Activated CD8-positive, alpha-beta memory T cell treated with anti-CD3 and anti-CD28 coated beads, Interleukin-2, amount 50 U/mL, for 1 hour (primary cell): ENCODE results near the gene CNFN.

Source experiments
- DNase-seq: peaks from one replicate; pipeline ENCODE4 v3.0.0-alpha.2; 2020; ENCODE audit errors: extremely low read depth

Gene CNFN

DNA sequence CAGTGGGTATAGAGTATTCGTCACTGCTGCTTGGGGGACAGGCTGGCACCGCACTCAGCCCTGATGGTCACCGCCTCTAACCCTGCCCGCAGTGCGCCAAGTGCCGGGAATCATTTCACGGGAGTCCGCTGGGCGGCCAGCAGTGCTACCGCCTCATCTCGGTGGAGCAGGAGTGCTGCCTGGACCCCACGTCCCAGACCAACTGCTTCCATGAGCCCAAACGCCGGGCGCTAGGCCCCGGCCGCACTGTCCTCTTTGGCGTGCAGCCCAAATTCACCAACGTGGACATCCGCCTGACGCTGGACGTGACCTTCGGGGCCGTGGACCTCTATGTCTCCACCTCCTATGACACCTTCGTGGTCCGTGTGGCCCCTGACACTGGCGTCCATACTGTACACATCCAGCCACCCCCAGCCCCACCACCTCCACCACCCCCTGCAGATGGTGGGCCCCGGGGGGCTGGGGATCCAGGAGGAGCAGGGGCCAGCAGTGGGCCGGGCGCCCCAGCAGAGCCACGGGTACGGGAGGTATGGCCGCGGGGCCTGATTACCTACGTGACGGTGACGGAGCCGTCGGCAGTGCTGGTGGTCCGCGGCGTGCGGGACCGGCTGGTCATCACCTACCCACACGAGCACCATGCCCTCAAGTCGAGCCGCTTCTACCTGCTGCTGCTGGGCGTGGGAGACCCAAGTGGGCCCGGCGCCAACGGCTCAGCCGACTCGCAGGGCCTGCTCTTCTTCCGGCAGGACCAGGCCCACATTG, 14.5 kb downstream of the CNFN start:
- DNase-seq = no peak

DNA sequence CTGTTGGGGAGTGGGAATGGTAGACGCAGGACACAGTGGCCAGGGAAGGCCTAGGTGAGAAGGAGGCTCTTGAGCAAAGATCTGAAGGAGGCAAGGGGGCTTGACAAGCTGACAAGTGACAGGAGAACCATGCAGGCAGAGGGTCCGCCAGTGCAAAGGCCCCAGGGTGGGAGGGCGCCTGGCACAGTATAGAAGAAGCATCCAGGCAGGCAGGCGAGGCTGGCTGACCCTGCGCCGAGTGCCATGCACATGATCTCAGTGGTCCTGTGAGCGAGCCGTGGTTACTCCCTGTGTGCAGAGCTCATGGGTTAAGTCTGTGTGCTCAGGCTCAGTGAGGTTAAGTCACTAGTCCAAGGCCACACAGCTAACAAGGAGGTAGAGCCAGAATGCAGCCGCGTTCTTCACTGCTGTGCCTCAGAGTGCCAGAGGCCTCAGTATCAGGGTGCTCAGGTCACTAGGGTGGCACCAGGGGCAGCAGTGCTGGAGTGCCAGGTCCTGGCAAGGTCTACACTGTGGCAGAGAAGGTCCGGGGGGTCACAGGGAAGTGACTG, 15.2 kb downstream of the CNFN start:
- DNase-seq = no peak

DNA sequence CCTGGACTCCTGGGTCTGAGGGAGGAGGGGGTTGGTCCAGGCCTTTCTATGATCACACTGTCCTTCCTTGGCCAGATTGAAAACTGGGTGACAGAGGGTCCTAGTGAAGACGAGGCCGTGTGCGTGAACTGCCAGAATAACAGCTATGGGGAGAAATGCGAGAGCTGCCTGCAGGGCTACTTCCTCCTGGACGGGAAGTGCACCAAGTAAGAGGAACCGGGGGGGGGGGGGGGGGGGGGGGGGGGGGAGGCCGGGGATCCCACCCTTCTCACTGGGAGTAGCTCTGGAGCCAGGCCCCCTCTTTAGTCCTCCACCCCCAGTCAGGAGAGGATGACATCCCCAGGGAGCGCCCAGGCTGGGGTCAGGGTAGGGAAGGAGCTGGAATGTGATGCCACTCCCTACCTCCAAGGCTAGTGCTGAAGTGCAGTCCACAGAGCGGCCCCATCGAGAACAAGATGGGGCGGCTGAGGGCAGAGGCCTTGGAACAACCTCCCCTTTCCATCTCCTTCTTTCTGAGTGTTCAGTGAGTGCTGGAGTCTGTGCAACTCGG, 19.4 kb downstream of the CNFN start:
- no peak for DNase-seq

DNA sequence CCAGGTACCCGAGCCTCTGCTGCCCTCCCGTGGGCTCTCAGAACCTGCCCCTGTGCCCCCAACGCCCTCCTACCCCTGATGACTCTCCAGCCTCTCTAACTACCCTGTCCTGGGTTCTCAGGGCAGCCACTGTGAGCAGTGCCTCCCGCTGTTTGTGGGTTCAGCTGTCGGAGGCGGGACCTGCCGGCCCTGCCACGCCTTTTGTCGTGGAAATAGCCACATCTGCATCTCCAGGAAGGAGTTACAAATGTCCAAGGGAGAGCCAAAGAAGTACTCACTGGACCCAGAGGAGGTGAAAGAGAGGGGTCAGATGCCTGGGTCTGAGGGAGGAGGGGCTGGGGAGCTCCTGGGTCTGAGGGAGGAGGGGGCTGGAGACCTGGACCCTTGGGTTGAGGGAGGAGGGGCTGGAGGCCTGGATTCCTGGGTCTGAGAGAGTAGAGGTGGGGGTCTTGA, 20.0 kb downstream of the CNFN start:
- no peak for DNase-seq

DNA sequence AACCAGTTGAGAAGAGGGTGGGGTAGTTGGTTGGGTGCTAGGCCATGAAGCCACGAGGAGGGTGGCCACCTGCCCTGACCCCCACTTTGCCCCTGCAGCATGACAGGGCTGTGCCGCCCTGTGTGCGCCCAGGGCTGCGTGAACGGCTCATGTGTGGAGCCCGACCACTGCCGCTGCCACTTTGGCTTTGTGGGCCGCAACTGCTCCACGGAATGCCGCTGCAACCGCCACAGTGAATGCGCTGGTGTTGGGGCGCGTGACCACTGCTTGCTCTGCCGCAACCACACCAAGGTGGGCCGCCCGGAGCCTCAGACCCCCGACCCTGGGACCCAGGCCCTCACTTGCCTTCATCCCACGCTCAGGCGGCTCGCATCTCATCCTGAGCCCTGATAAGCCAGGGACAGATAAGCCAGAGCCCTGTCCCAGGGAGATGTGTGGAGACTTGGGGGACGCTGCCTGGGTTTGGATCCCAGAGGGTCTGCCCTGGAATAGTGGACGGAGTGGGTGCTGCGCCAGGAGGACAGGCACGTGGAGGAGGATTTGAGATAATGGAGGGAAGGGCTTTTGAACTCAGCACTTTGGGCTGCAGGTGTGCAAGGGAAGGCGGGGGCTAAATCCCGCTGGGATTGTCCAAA, 20.5 kb downstream of the CNFN start:
- DNase-seq = no peak

DNA sequence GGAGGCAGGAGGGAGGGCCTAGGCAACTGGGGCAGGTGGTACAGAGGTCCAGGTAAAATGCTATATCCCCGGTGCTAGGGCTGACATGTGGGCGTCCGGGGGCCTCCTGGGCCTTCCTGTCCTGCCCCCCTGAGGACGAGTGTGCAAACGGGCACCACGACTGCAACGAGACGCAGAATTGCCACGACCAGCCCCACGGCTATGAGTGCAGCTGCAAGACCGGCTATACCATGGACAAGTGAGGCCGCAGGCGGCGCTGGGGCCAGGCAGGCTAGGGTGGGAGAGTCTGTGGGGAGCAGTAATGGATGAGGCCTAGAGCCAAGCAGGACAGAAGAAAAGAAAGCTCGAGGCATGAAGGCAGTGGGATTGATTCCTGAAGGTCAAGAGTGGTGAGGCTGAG, 21.3 kb downstream of the CNFN start:
- no peak for DNase-seq

DNA sequence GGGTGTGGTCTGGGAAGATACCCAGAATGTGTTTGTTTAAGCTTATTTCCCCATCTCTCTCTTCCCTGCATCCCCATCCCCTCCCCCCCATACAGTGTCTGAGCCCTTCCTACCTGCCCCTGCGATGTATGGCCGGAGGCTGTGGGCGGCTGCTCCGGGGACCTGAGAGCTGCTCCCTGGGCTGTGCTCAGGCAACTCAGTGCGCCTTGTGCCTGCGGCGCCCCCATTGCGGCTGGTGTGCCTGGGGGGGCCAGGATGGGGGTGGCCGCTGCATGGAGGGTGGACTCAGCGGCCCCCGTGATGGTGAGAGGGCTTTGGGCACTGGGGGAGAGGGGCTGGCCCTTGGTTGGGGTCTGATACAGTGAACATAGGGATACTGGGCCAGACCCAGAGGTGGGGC, 21.7 kb downstream of the CNFN start:
- no peak for DNase-seq

DNA sequence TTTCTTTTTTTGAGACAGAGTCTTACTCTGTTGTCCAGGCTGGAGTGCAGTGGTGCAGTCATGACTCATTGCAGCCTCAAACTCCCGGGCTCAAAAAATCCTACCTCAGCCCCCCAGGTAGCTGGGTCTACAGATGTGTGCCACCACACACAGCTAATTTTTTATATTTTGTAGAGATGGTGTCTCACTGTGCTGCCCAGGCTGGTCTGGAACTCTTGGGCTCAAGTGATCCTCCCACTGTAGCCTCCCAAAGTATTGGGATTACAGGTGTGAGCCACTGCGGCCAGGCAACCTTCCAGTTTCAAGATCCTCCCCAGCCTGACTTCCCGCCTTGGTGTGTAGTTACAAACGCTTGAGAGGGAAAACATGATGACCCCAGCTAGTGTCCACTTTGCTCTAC, 22.2 kb downstream of the CNFN start:
- DNase-seq = no peak

DNA sequence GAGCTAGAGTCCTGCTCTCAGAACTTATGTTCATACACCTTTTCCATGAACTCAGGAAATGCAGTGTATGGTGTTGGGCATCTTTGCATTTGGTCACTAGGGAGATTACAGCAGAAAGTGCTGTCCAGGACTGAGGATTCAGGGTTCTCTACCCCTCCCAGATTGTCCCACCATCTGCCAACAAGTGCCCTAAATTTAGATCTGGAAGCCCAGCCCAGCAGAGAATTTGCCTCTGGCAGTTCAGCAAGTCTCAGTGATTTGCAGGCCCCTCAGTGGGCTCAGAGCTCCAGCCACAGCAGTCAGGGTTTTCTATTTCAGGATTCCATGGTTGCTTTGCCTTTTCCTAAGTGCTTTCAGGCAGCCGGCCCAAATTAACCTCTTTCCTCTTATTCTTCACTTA, 23.4 kb downstream of the CNFN start:
- DNase-seq = no peak

DNA sequence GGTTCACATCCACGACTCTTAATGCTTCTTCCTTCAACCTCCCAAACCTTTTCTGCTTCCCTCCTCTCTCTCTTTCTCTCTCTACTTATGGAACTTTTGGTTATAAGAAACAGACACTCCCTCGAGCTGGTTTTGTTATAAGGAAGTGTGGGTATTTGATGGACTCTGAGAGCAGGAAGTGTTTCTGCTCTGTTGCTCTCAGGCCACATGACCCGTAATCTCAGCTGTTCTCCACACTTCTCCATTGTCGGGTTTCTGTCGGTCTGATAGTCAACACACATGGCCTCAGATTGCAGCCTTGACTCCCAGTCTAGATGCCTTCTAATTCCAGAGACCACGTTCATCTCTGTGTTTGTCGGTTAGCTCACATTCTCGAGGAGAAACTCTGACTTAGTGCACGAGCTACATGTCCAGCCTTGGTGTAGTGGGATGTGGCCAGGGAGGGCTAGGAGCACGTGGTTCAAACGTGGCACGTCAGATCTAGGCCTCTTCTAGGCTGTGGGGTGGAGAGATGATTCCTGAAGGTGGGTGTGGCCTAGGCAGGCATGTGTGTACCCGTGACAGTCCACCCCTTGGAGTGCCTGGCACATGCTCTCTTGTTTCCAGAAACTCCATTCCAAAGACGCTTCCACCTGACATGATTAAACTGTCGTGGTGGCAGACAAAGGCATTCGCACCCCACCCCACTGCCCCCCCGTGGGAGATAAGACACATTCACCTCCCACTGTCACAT, 26.3 kb downstream of the CNFN start:
- DNase-seq = no peak

DNA sequence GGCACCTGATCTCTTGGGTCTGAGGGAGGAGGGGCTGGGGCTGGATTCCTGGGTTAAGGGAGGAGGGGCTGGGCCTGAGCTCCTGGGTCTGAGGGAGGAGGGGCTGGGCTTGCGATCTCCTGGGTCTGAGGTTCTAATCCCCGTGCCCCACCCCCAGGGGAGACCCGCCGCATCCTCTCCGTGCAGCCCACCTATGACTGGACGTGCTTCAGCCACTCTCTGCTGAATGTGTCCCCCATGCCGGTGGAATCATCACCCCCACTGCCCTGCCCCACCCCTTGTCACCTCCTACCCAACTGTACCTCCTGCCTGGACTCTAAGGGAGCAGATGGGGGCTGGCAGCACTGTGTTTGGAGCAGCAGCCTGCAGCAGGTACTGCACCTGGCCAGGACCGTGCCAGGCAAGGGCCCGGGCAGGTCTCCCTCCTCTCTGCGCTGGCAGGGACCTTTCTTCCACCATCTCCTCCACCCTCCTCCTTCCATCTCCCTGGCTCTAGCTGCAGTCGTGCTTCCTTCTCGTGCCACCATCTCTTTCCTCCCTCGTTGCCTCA, 27.1 kb downstream of the CNFN start:
- no peak for DNase-seq

DNA sequence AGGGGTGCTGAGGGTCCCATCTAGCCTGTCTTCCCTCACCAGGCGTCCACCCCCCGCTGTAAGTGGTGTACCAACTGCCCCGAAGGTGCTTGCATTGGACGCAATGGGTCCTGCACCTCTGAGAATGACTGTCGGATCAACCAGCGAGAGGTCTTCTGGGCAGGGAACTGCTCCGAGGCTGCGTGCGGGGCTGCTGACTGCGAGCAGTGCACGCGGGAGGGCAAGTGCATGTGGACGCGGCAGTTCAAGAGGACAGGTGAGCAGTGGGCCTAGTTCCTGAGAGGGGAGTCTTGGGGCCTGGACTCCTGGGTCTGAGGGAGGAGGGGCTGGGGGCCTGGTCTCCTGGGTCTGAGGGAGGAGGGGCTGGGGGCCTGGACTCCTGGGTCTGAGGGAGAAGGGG, 27.8 kb downstream of the CNFN start:
- DNase-seq = no peak

DNA sequence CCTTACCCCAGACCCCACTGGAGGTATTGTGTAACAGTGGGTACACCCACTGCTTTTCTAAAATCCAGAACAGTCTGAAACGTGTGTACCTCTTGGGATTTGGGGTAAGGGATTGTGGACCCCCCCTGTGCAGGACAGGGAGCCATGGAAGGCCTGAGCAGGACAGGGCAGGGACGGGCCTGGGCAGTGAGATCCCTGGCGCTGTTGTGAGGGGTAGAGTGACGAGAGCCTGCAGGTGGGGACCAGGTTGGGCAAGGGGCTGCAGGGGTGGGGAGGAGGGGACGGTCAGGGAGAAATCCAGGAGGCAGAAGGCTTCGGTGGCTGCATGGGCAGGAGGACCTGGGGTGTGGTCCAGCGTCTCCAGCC, 28.6 kb downstream of the CNFN start:
- no peak for DNase-seq

DNA sequence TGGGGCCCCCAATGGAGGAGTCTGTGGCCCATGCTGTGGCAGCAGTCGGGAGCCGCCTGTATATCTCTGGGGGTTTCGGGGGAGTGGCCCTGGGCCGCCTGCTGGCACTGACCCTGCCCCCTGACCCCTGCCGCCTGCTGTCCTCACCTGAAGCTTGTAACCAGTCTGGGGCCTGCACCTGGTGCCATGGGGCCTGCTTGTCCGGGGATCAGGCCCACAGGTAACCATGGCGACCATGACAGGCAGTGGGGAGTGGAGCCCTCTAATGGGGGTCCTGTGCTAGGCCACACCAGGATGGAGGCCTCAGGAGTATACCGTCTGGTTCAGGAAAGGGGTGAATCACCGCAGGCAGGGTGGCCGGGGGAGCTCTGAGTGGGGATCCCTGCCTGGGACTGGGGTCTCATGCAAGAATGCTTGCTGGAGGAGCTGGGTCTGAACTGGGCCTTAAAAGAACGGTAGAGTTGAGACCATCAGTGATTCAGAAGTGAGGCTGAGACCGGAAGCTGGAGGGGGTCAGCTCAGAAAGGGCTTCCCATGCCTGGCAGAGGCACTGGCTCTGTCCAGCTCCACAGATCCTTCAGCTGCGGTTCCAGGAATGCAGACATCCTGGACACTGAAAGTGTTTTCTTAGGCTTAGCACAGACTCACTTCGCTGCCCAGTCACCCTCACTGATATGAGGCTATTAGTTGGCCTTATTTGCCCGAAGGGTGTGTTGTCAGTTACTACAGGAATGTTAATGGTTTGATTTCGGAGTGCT, 29.1 kb downstream of the CNFN start:
- no peak for DNase-seq

DNA sequence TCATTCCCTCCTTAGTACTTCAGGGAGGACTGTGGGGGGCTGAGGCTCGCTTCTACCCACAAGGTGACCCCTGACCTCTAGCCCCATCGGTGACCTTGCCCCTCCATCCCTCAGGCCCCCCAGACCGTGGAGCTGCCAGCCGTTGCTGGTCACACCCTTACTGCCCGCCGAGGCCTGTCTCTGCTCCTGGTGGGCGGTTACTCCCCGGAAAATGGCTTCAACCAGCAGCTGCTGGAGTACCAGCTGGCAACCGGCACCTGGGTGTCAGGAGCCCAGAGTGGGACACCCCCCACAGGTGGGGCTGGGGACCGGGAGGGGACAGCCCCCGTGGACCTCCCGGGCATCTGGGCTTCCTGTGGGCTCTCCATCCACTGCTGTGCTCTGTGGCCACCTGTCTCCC, 32.8 kb downstream of the CNFN start:
- no peak for DNase-seq

DNA sequence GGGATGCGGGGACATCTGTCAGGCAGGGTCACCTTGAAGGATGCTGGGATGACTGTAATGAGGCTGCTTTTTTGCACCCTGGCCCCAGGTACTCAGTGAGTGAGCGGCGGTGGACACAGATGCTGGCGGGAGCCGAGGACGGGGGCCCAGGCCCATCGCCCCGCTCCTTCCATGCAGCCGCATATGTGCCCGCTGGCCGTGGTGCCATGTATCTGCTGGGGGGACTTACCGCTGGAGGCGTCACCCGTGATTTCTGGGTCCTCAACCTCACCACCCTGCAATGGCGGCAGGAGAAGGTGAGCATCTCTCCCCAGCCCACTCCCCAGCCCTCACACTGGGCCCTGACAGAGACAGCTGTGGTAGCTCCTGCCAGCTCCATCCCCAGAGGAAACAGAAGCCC, 33.4 kb downstream of the CNFN start:
- DNase-seq = no peak

DNA sequence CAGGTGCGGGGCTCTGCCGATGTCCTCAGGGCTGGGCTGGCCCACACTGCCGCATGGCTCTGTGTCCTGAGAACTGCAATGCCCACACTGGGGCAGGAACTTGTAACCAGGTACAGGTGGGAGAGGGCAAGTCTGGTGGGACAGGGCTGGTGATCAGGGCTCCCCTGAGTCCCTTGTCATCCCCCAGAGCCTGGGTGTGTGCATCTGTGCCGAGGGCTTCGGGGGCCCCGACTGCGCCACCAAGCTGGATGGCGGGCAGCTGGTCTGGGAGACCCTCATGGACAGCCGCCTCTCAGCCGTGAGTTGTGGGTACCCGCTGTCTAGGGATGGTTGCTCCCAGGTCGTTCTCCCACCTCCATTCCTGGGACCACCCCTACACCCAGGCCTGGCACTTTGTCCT, 34.2 kb downstream of the CNFN start:
- no peak for DNase-seq

DNA sequence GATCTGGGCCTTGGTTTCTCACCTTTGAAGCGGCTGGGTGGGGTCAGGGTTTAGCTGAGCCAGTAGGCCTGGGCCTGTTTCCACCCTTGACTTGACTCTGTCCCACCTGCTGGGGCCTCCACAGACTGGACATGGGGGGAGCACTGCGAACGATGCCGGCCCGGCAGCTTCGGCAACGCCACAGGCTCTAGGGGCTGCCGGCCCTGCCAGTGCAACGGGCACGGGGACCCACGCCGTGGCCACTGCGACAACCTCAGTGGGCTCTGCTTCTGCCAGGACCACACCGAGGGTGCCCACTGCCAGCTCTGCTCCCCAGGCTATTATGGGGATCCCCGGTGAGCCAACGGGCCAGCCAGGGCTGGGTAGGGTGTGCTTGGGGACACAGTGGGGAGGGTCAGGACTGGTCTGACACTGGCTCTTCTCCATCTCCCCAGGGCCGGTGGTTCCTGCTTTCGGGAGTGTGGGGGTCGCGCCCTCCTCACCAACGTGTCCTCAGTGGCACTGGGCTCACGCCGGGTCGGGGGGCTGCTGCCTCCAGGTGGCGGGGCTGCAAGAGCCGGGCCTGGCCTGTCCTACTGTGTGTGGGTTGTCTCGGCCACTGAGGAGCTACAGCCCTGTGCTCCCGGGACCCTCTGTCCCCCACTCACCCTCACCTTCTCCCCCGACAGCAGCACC, 36.6 kb downstream of the CNFN start:
- no peak for DNase-seq

DNA sequence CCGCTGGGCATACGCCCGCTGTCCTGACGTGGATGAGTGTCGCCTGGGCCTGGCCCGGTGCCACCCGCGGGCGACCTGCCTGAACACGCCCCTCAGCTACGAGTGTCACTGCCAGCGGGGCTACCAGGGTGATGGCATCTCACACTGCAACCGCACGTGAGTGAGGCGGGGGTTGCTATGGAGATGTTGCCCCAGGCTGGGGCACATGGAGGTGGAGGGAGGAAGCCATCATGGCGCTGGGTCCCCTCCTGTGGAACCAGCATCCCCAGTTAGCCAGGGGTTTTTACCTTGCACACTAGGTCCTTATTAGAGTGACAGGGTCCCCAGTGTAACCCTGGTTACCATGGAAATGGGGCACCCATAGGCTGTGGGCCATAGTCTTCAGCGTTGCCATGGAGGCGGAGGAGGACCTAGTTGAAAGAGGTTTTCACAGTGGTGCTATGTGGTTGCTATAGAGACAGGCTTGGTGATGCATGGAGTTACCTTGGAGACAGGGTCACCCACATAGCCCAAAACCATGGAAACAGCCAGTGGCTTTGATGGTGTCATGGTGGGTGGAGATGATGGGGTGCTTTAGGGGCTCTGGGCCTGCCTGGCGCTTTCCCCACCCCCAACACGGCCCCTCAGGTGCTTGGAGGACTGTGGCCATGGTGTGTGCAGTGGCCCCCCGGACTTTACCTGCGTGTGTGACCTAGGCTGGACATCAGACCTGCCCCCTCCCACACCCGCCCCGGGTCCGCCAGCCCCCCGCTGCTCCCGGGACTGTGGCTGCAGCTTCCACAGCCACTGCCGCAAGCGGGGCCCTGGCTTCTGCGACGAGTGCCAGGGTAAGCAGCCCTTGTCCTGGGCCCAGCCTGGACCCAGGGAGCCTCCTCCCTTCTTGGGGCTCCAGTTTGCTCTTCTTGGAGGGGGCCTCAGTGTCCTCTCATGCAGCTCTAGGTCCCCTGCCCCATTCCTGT, 37.5 kb downstream of the CNFN start:
- no peak for DNase-seq
